ENCODE results near the gene TBC1D3L.
"Not testable (repeated sequence)": the region's sequence is repeated elsewhere in the genome, so short reads cannot be mapped to it uniquely, and the experiment has no call there.

TBC1D3L gene

GRCh38 chr17:37988960-37989359, at the start of gene TBC1D3L:
TBC1D3L (minus strand) TSS chr17:37989060; CDS start chr17:37987520, 1,540 bp downstream.
- not testable (repeated sequence) for DNase-seq

GRCh38 chr17:38003676-38004075, 14.8 kb upstream of the TBC1D3L start, which contains the start of gene TBC1D3D:
TBC1D3D (plus strand) TSS chr17:38003976; CDS start chr17:38005561, 1,585 bp downstream.
- not testable (repeated sequence) for DNase-seq
